ENCODE results near the gene SPPL2C.

- TF ChIP-seq CTCF (IDR thresholded peaks at IDR 0.05) = no peak
- TF ChIP-seq POLR2A (IDR thresholded peaks at IDR 0.05) = no peak
- TF ChIP-seq POLR2AphosphoS5 (IDR thresholded peaks at IDR 0.05) = no peak
Observed at GRCh38 chr17:45877467-45877866, 32.8 kb downstream of the SPPL2C start.

Data from gastroesophageal sphincter (tissue), 3 donors.